CD4-positive, alpha-beta T cell treated with Interleukin-4 for 4 hours (primary cell): ENCODE data around the gene PRPF39.
"Not testable (repeated sequence)": the region's sequence is repeated elsewhere in the genome, so short reads cannot be mapped to it uniquely, and the experiment has no call there.

Experiments
- DNase-seq: peaks from one replicate; pipeline ENCODE4 v3.0.0-alpha.2; 2020

PRPF39 gene, protein sequence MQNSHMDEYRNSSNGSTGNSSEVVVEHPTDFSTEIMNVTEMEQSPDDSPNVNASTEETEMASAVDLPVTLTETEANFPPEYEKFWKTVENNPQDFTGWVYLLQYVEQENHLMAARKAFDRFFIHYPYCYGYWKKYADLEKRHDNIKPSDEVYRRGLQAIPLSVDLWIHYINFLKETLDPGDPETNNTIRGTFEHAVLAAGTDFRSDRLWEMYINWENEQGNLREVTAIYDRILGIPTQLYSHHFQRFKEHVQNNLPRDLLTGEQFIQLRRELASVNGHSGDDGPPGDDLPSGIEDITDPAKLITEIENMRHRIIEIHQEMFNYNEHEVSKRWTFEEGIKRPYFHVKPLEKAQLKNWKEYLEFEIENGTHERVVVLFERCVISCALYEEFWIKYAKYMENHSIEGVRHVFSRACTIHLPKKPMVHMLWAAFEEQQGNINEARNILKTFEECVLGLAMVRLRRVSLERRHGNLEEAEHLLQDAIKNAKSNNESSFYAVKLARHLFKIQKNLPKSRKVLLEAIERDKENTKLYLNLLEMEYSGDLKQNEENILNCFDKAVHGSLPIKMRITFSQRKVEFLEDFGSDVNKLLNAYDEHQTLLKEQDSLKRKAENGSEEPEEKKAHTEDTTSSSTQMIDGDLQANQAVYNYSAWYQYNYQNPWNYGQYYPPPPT

DNA sequence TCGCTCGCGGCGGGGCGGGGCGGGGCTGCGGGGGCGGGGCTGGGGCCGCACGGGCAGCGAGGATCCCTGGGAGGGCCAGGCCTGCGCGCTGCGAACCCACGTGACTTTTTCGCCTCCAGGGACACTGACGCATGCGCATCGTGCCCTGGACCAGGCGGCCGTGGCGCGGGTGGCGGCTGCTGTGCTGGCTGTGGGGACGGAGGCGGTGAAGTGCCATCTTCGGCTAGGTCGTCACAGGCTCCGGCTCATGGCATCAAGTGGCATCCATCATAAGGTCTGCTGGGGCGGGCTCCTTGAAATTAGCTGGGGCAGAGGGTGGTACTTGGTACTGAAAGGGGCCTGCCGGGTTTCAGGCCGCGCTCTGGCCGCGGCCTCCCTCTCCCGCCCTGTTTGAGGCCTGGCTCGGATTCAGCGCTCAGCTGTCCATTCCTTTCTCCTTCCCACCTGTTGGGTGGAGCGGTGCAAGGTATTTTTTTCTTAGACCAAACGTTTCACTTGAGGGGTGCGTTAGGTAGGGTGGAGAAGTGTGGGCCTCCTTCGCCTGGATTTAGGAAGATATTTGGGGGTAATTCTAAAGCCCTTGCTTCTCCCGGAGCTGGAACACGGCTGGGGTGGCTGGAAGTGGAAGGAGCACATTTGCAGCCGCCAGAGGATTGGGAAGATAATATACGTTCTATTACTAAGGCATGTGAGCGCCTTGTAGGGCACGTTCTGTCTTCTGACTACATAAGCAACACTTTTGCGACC, at the start of gene PRPF39:
TSS of gene PRPF39 (plus strand) at position 141 of the 747 bp plus-strand sequence. CDS start 11,124 bp downstream, outside the sequence.
- peak; percentile 94 for DNase-seq

DNA sequence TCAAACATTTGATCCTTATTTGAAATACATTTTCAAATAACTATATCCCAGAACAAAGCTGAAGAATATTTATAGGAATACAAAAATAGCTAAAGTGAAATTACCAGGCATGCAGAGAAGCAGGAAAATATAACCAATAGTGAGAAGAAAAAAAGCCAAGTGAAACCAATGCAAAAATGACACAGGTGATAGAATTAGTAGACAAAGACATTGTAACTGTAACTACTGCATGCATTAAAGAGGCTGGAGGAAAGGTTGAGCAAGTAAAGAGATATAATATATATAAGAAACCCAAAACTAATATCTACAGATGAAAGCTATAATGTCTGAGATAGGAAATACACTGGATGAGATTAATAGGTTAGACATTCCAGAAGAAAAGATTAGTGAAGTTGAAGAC, 49.2 kb upstream of the PRPF39 start:
- DNase-seq = no peak

DNA sequence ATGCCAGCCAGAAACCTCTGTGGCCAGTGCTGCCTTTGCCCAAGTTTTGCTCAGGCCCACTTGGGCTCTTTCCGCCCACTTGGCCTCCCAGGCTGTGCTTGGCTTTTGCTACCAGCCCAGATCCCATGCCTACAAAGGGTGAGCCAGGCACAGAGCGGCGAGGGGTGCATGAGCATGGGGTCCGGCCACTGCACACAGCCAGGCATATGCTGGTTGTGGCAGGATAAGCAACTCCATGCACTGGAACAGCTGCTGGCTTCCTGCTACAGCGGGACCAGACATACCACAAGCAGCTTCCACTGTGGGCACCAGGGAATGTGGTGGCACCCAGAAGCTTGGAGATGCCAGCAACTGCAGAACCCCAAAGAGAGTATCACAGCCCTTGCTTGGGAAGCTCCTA, 45.7 kb upstream of the PRPF39 start:
- no peak for DNase-seq

DNA sequence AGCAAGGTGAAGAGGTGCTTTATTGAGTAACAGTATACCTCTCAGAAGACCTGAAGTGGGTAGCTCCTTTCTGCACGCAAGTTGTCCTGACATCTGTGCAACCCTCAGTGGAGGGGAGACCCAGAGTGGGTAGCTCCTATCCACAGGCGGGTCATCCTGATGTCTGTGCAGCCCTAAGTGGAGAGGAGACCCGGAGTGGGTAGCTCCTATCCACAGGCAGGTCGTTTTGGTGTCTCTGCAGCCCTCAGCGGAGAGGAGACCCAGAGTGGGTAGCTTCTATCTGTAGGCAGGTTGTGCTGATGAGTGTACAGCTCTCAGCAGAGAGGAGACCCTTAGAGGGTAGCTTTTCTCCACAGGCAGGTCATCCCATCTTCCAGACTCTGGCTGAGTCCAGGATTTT, 45.1 kb upstream of the PRPF39 start:
- no peak for DNase-seq

DNA sequence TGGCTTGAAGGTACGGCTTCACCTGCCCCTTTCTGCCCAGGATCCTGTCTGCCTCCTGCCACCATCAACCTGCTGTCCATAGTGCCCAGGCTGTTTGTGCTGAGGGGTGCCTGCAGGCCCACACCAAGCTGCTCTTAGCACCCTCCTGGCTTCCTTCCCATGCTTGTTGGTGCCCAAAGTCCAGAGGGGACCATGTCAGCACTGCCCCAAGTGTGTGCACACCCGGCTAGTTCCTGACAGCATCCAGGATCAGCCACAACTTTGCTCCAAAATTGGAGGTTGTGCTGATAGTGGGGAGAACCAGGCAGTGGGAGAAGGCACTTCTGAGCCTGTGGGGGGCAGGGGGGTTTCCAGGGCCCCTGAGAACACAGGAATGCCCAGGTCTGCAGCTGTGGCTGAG, 44.5 kb upstream of the PRPF39 start:
- no peak for DNase-seq

DNA sequence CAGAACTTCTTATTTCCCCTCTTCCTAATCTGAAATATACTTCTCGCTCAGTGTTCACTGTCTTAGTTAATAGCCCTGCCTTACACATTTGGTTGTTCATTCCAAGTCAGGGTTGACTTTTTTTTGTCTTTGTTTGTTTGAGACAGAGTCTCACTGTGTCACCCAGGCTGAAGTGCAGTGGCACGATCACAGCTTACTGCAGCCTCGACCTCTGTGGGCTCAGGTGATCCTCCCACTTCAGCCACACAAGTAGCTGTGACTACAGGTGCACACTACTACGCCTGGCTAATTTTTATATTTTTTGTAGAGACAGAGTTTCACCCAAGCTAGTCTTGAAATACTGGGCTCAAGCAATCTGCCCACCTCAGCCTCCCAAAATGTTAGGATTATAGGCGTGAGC, 42.3 kb upstream of the PRPF39 start:
- DNase-seq = no peak

DNA sequence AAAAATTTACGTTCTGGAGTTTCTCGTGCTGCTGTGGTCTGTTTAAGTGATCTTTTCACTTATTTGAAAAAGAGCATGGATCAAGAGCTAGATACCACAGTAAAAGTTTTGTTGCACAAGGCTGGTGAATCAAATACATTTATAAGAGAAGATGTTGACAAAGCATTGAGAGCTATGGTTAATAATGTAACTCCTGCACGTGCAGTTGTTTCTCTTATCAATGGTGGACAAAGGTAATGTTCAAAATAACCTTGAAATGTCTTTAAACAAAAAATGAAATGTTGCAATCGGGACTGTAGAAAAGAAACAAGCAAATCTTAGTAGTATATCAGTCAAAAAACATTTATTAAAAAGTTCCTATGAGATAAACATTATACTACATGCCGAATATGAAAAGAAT, 39.3 kb upstream of the PRPF39 start:
- DNase-seq = no peak

DNA sequence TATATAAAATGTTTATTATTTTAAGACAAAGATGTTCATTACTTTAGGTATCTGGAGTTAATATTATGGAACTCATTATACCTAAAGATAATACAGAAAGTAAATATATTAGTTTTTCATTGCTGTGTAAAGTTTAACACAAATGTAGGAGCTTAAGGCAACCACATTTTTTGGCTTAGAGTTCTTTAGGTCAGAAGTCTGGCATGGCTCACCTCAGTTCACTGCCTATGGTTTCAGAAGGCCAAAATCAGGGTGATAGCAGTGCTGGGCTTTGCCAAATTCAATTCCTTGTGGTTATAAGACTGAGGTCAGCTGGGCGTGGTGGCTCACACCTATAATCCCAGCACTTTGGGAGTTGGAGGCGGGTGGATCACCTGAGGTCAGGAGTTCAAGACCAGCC, 35.5 kb upstream of the PRPF39 start:
- DNase-seq = no peak

DNA sequence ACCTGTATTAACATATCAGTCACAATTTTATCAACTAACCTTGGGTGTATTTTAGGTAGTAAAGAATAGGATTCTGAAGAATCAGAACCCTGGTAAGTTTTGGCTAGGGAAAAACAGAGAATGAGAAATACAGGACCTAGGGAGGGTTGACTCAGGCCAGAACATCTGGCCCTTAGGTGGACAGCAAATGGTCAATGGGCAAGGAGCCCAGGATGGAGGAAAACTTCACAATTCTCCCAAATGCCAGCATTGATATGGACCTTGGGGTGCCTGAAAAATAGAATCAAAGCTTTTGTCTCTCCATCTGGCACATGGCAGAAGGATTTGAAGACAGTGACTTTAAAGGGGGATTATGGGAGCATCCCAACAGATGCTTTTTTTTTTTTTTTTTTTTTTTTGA, 32.7 kb upstream of the PRPF39 start:
- no peak for DNase-seq

DNA sequence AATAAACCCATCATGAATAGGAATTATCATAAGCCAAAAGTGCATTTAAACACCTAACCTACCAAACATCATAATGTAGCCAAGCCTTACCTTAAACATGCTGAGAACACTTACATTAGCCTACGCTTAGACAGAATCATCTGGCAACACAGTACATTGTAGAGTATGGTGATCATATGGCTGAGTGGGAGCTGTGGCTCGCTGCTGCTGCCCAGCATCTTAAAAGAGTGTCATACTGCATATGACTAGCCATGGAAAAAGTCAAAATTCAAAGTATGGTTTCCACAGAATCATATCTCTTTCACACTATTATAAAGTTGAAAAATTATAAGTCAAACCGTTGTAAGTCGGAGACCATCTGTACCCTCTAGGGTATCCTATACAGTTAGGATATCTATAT, 32.0 kb upstream of the PRPF39 start:
- no peak for DNase-seq

DNA sequence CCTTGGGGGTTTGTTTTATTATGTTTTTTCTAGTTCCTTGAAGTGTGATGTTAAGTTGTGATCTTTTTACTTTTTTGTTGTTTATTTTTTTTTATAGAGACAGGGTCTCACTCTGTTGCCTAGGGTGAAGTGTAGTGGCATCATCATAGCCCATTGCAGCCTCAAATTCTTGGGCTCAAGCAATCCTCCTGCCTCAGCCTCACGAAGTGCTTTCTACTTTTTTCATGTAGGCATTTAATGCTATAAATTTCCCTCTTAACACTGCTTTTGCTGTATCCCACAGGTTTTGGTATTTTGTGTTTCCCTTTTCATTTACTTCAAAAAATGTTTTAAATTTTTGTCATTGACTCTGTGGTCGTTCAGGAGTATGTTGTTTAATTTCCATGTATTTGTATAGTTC, 26.6 kb upstream of the PRPF39 start:
- DNase-seq = no peak

DNA sequence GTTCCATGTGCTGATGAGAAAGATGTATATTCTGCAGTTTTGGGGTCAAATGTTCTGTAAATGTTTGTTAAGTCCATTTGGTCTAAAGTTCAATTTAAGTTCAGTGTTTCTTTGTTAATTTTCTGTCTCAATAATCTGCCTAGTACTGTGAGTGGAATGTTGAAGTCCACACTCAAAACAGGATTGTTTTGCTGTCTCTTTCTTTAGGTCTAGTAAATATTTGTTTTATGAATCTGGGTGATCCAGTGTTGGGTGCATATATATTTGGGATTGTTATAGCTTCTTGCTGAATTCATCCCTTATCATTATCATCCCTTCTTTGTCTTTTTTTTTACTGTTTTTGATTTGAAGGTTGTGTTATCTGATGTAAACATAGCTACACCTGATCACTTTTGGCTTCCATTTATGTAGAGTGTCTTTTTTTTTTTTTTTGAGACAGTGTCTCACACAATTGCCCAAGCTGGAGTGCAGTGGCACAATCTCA, 26.0 kb upstream of the PRPF39 start:
- DNase-seq = no peak

DNA sequence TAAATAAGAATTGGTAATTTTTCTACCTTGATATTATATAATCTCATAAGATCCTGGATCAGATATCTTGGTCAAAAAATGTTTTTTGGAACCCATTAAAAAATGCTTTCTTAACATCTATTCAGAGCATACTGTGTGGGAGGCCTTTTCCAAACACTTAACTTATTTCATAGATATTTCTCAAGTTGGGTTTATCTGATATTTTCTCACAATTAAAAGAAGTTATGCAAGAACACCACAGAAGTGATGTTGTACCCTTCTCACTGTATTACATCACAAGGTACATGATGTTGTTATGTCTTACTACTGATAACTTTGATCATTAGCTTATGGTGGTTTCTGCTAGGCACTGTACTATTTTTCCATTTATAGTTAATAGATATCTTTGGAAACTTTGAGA, 23.4 kb upstream of the PRPF39 start:
- DNase-seq = no peak

DNA sequence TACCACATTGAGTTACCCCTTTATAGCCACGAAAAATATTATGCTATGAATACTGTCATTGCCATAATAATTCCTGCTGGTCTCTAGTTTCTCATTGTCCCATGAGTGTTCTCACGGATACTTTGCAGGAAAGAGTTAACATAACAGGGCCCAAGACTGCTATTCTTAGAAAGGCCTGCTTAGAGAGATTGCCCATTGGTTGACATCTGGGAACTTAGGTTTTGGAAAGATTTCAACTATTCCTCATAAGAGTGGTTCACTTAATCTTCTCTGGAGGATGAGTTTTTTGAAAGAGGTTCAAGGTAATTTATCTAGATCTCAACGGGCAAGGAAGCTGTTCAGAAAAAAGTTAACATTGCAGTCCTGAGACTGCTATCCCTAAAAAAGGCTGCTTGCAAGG, 18.4 kb upstream of the PRPF39 start:
- DNase-seq = no peak

DNA sequence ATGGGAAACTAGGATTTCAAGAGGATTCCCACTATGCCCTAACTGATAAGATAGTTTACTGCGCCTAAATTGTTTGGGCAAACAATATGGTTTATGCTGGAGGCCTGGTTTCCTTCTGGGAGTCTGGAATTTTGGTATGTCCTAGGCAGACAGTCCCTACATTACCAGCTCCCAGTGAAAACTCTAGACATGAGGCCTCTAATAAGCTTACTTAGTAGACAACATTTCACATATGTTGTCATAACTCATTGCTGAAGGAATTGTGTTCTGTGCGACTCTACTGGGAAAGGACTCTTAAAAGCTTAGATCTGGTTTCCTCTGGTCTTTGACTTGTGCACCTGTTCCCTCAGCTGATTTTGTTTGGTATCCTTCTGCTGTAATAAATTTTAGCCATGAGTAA, 18.0 kb upstream of the PRPF39 start:
- no peak for DNase-seq

DNA sequence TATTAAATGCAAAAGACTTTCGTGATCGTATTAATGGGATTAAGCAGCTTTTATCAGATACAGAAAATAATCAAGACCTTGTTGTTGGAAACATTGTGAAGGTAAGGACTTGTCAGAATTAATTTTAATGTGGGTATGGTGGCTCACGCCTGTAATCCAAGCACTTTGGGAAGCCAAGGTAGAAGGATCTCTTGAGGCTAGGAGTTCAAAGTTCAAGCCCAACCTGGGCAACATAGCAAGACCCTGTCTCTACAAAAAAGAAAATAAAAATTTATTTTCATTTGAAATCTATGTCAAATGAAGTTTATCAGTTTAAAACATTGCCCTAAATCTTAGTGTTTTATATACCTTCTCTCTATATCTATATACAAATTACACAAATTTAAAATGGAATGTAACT, 17.2 kb upstream of the PRPF39 start:
- no peak for DNase-seq

DNA sequence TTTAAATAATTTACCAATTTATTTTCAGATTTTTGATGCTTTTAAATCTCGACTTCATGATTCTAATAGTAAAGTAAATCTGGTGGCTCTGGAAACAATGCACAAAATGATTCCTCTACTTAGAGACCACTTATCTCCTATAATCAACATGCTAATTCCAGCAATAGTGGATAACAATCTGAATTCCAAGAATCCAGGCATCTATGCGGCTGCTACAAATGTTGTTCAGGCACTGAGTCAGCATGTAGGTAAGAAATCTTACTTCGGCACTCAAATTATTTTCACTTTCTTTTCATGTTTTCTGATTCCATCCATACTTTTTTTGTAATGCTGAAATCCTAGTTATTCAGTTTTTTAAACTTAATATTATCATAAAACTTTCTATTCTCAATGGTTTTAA, 15.5 kb upstream of the PRPF39 start:
- DNase-seq = no peak

DNA sequence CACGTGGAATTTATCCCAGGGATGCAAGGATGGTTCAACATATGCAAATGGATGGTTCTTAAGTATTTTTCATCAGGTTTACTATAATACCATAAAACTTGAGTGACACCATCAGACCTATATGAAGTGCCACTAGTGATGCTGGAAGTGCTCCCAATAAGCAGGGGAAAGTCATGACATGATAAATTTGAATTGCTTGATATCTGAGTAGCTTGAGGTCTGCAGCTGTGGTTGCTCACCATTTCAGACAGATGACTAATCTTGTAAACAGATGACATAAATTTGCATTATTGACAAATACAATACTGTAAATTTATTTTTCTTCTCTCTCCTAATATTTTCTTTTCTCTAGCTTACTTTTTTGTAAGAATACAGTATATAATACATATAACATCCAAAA, 13.7 kb upstream of the PRPF39 start:
- DNase-seq = no peak

DNA sequence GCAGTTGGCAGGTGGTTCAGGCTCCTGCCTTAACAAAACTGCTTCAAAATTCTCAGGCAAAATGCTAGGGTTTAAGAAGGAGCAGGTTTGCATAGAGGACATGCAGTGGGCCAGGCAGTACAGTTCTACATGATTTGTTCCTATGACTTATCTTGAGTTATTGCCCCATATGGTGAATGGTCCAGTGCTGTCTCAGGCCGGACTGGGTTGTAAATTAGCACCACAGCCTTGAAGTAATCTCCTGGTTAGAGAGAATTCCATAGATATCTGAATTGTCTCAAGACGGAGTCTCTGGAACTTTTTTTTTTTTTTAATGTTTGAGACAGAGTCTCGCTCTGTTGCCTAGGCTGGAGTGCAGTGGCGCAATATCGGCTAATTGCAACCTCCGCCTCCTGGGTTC, 11.8 kb upstream of the PRPF39 start:
- no peak for DNase-seq

DNA sequence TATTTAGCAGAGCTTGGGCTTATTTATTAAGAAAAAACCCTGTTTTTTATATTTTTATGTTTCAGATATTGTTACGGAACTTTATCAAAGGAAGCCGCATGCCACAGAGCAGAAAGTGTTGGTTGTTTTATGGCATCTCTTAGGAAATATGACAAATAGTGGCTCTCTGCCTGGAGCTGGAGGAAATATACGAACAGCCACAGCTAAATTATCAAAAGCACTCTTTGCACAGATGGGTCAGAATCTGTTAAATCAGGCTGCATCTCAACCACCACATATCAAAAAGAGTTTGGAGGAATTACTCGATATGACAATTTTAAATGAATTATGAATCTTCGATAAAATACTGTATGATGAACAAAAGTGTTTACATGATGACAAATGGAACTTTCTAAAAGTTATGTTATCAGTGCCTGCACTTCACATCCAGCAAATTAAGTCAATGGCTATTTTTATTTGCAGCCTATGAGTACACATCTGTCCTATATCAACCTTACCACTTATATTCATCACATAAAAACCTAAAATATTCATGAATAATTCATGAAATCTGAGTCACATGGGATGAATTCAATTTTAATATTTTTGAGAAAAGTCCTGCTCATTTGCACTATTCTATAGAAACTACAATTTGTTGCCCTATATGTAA, 10.6 kb upstream of the PRPF39 start:
- no peak for DNase-seq

DNA sequence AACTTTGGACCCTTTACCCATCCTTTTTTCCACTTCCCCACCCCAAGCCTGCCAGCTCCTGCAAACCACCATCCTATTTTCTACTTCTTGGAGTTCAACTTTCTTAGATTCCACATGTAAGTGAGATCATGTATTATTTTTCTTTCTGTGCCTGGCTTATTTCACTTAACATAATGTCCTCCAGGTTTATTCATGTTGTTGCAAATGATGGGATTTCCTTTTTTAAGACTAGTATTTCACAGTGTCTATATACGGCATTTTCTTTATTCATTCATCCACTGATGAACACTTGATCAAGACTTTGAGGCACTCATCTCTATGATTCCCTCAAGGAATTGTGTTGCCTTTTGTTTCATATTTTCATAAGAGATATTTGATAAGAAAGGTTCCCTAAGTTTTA, 5.6 kb upstream of the PRPF39 start:
- DNase-seq = no peak

DNA sequence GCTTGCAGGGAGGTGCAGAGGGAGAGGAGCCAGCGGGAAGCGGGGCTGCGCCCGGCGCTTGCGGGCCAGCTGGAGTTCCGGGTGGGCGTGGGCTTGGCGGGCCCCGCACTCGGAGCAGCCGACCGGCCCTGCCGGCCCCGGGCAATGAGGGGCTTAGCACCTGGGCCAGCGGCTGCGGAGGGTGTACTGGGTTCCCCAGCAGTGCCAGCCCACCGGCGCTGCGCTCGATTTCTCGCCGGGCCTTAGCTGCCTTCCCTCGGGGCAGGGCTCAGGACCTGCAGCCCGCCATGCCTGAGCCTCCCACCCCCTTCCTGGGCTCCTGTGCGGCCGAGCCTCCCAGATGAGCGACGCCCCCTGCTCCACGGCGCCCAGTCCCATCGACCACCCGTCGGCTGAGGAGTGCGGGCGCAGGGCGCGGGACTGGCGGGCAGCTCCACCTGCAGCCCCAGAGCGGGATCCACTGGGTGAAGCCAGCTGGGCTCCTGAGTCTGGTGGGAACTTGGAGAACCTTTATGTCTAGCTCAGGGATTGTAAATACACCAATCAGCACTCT, 3.4 kb upstream of the PRPF39 start:
- not testable (repeated sequence) for DNase-seq

DNA sequence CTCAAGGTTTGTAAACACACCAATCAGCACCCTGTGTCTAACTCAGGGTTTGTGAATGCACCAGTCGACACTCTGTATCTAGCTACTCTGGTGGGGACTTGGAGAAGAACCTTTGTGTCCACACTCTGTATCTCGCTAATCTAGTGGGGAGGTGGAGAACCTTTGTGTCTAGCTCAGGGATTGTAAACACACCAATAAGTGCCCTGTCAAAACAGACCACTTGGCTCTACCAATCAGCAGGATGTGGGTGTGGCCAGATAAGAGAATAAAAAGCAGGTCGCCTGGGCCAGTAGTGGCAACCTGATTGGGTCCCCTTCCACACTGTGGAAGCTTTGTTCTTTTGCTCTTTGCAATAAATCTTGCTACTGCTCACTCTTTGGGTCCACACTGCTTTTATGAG, 2.8 kb upstream of the PRPF39 start:
- DNase-seq = not testable (repeated sequence)
